Gastrocnemius medialis (tissue), 4 donors: Measurements from ENCODE around the gene C20orf202. TPM values are rescaled to one million over a fixed set of nuclear protein-coding genes. Genes with fewer than 3 reads are reported as not detected.

Experiments used
- ATAC-seq, 2 donors: fragments of 150-250 bp; one replicate each; pipeline ENCODE4 v1.9.1; 2016
- DNase-seq, 2 donors: peaks; one replicate each; pipeline ENCODE4 v3.0.0-alpha.2; 2019
- H3K27ac ChIP-seq, 4 donors: fragments of 200-600 bp; sonication (generic); 1 replicate in 1 of 4; 2 replicates in 3 of 4; pipeline ENCODE4 v1.5.1; 2016 to 2018; ENCODE audit warnings: mild to moderate bottlenecking in 2 of 4, moderate library complexity in 1 of 4
- H3K27me3 ChIP-seq, 3 donors: fragments of 200-600 bp; sonication (generic) in 2 of 3; 1 replicate in 1 of 3; 2 replicates in 2 of 3; pipeline versions ENCODE4 v1.5.1 to v1.6.0; 2016 to 2019; ENCODE audit warnings: mild to moderate bottlenecking in 1 of 3, moderate library complexity in 1 of 3
- H3K36me3 ChIP-seq, 2 donors: fragments of 200-600 bp; sonication (generic) in 1 of 2; one replicate each; pipeline ENCODE4 v1.5.1; 2017 to 2018
- H3K4me1 ChIP-seq, 2 donors: fragments of 200-600 bp; sonication (generic) in 1 of 2; one replicate each; pipeline ENCODE4 v1.5.1; 2016 to 2017; ENCODE audit warnings: mild to moderate bottlenecking in 2 of 2
- H3K4me3 ChIP-seq, 4 donors: fragments of 200-600 bp; sonication (generic) in 3 of 4; 1 replicate in 1 of 4; 2 replicates in 3 of 4; pipeline ENCODE4 v1.5.1; 2016 to 2019; ENCODE audit warnings: mild to moderate bottlenecking in 2 of 4
- H3K9me3 ChIP-seq, 3 donors: fragments of 200-600 bp; sonication (generic) in 2 of 3; 1 replicate in 1 of 3; 2 replicates in 2 of 3; pipeline ENCODE4 v1.5.1; 2016 to 2019
- POLR2A ChIP-seq, 2 donors: fragments of 450-650 bp; IDR thresholded peaks; one replicate each; pipeline ENCODE4 v1.6.1; 2017; ENCODE audit warnings: antibody characterized with exemption in 2 of 2, mild to moderate bottlenecking in 2 of 2, moderate library complexity in 2 of 2
- in situ Hi-C, 4 donors: fragments of 200-750 bp; cut with MboI; loops; one replicate each; pipeline versions ENCODE4 v1.15.0 to v1.8.0; 2017; ENCODE audit warnings: low sequenced_read_pairs in 4 of 4
- intact Hi-C: fragments of 100-400 bp; cut with DNase I; formaldehyde crosslinking; loops from one replicate; pipeline ENCODE4 v1.15.1; 2023; ENCODE audit warnings: low total_unique reads
- total RNA-seq, 4 donors: library from RNA; depleted of rRNA; stranded (reverse); fragments of >200 nt; gene quantifications; one replicate each; pipeline versions ENCODE4 v1.1.0 to v1.2.3, GENCODE V29; 2016
- TF ChIP-seq, protein P1 (sequence below), 5 experiments: fragments of 450-650 bp in 3 of 5; fragments of 200-600 bp in 2 of 5; sonication (generic) in 2 of 5; IDR thresholded peaks in 4 of 5; conservative IDR thresholded peaks in 1 of 5; 1 replicate in 4 of 5; 2 replicates in 1 of 5; pipeline ENCODE4 v1.5.1; 2016 to 2019; ENCODE audit warnings: antibody characterized with exemption in 5 of 5, mild to moderate bottlenecking in 3 of 5, moderate library complexity in 3 of 5

C20orf202 gene
- total RNA-seq, 4 donors from 2014 or later = 0.24 TPM; not detected in 3

DNA sequence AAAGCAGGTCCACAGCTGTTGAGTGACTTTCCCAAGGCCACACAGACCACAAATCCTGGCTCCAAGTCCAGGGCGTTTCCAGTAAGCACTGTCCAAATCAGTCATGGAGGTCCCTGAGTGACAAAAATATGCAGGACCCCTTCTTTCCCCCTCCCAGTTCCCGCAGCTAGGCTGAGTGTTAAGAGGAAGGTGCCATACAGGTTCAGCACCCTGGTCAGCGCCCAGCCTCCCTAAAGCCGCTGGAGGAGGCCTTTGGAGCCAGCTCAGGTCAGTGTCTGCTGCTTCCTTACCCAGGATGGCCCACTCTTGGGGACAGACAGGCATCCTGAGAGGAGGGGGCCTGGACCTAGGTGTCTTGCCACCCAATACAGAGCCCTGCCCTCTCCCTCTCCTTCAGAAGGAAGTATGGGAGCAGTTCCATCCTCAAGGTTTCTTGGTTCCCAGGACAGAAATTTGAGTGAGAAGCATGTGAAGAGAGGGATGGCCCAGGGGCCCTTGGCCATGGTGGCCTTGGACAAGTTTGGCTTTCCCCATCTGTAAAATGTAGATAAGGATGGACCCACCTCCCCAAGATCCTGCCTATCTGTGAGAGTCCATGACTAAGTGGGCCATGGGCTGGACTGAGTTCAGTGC, 31.7 kb upstream of the C20orf202 start:
- in situ Hi-C loops = no loop called here
- H3K36me3 ChIP-seq = peaks cover 0 to 61% of the 10 kb centered on the region in 2 donors

DNA sequence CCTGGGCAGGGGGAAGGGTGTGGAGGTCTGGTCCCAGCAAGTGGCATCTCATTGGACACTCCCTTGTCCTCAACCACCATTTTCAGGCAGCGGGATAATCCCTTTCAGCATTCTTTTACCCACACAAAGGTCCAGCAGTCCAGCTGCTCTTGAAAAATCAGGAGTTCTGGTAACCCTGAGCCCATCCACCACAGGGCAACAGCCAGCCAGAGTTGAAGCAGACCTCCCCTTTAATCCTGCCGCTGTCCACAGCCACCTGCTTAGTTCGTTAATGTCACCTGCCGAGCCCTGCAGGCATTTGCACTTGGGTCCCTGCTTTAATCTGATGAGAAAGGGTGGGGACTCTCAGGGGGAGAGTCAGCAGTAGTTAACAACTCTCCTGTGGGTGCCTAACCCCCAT, 29.6 kb upstream of the C20orf202 start:
- DNase-seq (no peak), ATAC-seq (no peak)
- TF ChIP-seq POLR2A (IDR thresholded peaks at IDR 0.05) = no peak
- TF ChIP-seq, protein P1, sequence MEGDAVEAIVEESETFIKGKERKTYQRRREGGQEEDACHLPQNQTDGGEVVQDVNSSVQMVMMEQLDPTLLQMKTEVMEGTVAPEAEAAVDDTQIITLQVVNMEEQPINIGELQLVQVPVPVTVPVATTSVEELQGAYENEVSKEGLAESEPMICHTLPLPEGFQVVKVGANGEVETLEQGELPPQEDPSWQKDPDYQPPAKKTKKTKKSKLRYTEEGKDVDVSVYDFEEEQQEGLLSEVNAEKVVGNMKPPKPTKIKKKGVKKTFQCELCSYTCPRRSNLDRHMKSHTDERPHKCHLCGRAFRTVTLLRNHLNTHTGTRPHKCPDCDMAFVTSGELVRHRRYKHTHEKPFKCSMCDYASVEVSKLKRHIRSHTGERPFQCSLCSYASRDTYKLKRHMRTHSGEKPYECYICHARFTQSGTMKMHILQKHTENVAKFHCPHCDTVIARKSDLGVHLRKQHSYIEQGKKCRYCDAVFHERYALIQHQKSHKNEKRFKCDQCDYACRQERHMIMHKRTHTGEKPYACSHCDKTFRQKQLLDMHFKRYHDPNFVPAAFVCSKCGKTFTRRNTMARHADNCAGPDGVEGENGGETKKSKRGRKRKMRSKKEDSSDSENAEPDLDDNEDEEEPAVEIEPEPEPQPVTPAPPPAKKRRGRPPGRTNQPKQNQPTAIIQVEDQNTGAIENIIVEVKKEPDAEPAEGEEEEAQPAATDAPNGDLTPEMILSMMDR (IDR thresholded peaks at IDR 0.05 in 4 of 5, conservative IDR thresholded peaks at IDR 0.05 in 1 of 5) = no peak
- no peaks in the 10 kb centered on the region for H3K27me3 ChIP-seq
- intact Hi-C loops (no loop called here), in situ Hi-C loops (no loop called here)
- no peaks in the 10 kb centered on the region for H3K9me3 ChIP-seq
- no peaks in the 10 kb centered on the region for H3K4me1 ChIP-seq
- peaks cover 0 to 40% of the 10 kb centered on the region in 2 donors for H3K36me3 ChIP-seq
- no peak overlapping the region for H3K27ac ChIP-seq
- no peak overlapping the region for H3K4me3 ChIP-seq

More for the DNA sequence above, 31.7 kb upstream of the C20orf202 start:
- Histone ChIP-seq H3K27ac (no peak overlapping the region), H3K4me3 (no peak overlapping the region), H3K4me1 (no peaks in the 10 kb centered on the region), H3K9me3 (no peaks in the 10 kb centered on the region), H3K27me3 (no peaks in the 10 kb centered on the region)
- ATAC-seq (no peak), DNase-seq (no peak)
- TF ChIP-seq, protein P1 (IDR thresholded peaks at IDR 0.05 in 4 of 5, conservative IDR thresholded peaks at IDR 0.05 in 1 of 5) = no peak
- TF ChIP-seq POLR2A (IDR thresholded peaks at IDR 0.05) = no peak
- intact Hi-C loops = no loop called here

DNA sequence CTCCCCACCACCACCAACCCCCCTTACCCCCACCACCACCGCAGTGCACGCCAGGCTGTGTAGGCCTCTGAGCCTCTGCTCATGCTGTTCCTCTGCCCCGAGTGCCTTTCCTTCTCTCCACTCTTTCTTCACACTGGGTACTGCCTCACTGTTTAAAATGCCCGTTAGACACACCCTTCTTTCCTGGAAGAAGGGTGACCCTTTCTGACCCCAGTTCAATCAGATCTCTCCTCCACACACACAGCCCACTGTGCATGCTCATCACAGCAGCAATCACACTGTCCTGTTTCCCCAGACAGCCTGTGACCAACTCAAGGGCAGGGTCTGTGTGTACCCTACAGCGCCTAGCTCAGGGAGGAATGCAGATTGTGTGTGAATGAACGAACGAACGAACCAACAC, 28.5 kb upstream of the C20orf202 start:
- Histone ChIP-seq H3K36me3 (peaks cover 0 to 29% of the 10 kb centered on the region in 2 donors), H3K4me1 (no peaks in the 10 kb centered on the region), H3K9me3 (no peaks in the 10 kb centered on the region), H3K27me3 (no peaks in the 10 kb centered on the region), H3K27ac (no peak overlapping the region), H3K4me3 (no peak overlapping the region)
- DNase-seq (no peak), ATAC-seq (no peak)
- intact Hi-C loops = no loop called here
- in situ Hi-C loops = no loop called here
- TF ChIP-seq, protein P1 (IDR thresholded peaks at IDR 0.05 in 4 of 5, conservative IDR thresholded peaks at IDR 0.05 in 1 of 5) = no peak
- no peak for TF ChIP-seq POLR2A (IDR thresholded peaks at IDR 0.05)

DNA sequence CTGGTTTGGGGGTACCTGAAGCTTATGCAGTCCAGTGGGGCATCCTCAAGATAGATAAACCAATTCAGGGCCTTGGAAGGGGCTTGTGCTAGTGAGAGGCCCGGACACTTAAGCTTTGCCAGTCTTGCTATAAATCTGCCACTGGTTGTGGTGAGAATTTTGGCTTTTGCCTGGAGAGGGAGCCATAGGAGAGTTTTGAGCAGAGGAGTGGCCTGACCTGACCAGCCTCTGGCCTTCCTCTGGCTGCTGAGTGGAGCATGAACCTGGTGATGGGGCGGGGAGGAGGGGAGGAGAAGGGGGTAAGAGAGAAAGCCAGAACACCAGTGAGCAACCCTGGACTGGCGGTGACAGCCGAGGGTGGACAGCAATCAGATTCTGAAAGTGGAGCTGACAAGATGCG, 25.6 kb upstream of the C20orf202 start:
- Histone ChIP-seq H3K27ac (no peak overlapping the region), H3K4me3 (no peak overlapping the region), H3K4me1 (no peaks in the 10 kb centered on the region), H3K36me3 (peaks cover 0 to 4% of the 10 kb centered on the region in 2 donors), H3K9me3 (no peaks in the 10 kb centered on the region), H3K27me3 (no peaks in the 10 kb centered on the region)
- no peak for DNase-seq
- in situ Hi-C loops (no loop called here), intact Hi-C loops (no loop called here)
- TF ChIP-seq POLR2A (IDR thresholded peaks at IDR 0.05) = no peak
- TF ChIP-seq, protein P1 (IDR thresholded peaks at IDR 0.05 in 4 of 5, conservative IDR thresholded peaks at IDR 0.05 in 1 of 5) = no peak
- ATAC-seq = no peak

DNA sequence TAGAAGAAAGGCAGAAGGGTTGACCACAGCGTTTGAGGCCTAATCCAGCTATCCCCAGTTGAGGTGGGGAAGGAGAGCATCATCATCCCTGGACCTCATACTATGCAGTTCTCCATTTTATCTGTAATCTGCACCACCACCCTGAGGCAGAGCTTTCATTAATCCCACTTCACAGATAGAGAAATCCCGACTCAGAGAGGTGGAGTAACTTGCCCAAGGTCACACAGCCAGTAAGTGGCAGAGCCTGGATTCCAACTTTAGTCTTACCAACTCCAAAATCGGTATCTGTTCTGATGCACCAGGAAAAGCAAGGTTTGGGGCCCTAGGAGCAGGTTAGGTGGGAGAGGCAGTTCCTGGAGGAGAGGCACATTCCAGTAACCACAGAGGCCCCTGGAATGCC, 25.2 kb upstream of the C20orf202 start:
- intact Hi-C loops (no loop called here), in situ Hi-C loops (no loop called here)
- TF ChIP-seq, protein P1 (IDR thresholded peaks at IDR 0.05 in 4 of 5, conservative IDR thresholded peaks at IDR 0.05 in 1 of 5) = no peak
- TF ChIP-seq POLR2A (IDR thresholded peaks at IDR 0.05) = no peak
- H3K27me3 ChIP-seq = no peaks in the 10 kb centered on the region
- H3K4me3 ChIP-seq = no peak overlapping the region
- DNase-seq (no peak), ATAC-seq (no peak)
- H3K4me1 ChIP-seq = no peaks in the 10 kb centered on the region
- no peaks in the 10 kb centered on the region for H3K9me3 ChIP-seq
- H3K27ac ChIP-seq = no peak overlapping the region
- H3K36me3 ChIP-seq = peaks cover 0 to under 1% of the 10 kb centered on the region in 2 donors
